GM23338 (cell line): ENCODE measurements around the gene PPM1E. TPM values are rescaled to one million over a fixed set of nuclear protein-coding genes. Genes with fewer than 3 reads are reported as not detected.

ENCODE experiments used
- ATAC-seq: fragments of 200-7000 bp; cut with Tn5 transposase; 3 replicates; pipeline ENCODE4 v1.9.1; 2020
- DNase-seq: peaks from one replicate; pipeline ENCODE4 v3.0.0-alpha.2; 2015; ENCODE audit warnings: low spot score
- H2AFZ ChIP-seq: fragments of 200-600 bp; sonication (generic); 2 replicates; pipeline ENCODE4 v1.8.0; 2016; ENCODE audit warnings: antibody characterized with exemption, mild to moderate bottlenecking, moderate library complexity
- H3F3A ChIP-seq: fragments of 200-600 bp; sonication (generic); replicated peaks from 2 replicates; pipeline ENCODE4 v1.8.0; 2017; ENCODE audit warnings: antibody characterized with exemption, mixed run types, low read depth
- H3K27ac ChIP-seq: fragments of 200-600 bp; sonication (generic); 2 replicates; pipeline ENCODE4 v1.6.1; 2016; ENCODE audit warnings: low read depth
- H3K27me3 ChIP-seq: fragments of 200-600 bp; sonication (generic); 2 replicates; pipeline ENCODE4 v1.8.0; 2016; ENCODE audit warnings: mild to moderate bottlenecking, mixed run types, moderate library complexity; ENCODE audit not compliant: insufficient read depth
- H3K36me3 ChIP-seq: fragments of 200-600 bp; sonication (generic); 2 replicates; pipeline ENCODE4 v1.8.0; 2016; ENCODE audit warnings: mild to moderate bottlenecking; ENCODE audit not compliant: insufficient read depth
- H3K4me1 ChIP-seq: fragments of 200-600 bp; sonication (generic); 2 replicates; pipeline ENCODE4 v1.8.0; 2016; ENCODE audit warnings: mild to moderate bottlenecking, moderate library complexity; ENCODE audit not compliant: insufficient read depth
- H3K4me2 ChIP-seq: fragments of 200-600 bp; sonication (generic); 2 replicates; pipeline ENCODE4 v1.7.1; 2017; ENCODE audit warnings: mixed run types
- H3K4me3 ChIP-seq: fragments of 200-600 bp; sonication (generic); 2 replicates; pipeline ENCODE4 v1.6.1; 2016; ENCODE audit warnings: mixed run types
- H3K79me2 ChIP-seq: fragments of 200-600 bp; sonication (generic); replicated peaks from 2 replicates; pipeline ENCODE4 v1.8.0; 2017; ENCODE audit warnings: mild to moderate bottlenecking; ENCODE audit not compliant: insufficient read depth
- H3K9me2 ChIP-seq: fragments of 200-600 bp; sonication (generic); 2 replicates; pipeline ENCODE4 v1.8.0; 2017; ENCODE audit not compliant: insufficient read depth
- H4K20me1 ChIP-seq: fragments of 200-600 bp; sonication (generic); replicated peaks from 2 replicates; pipeline ENCODE4 v1.8.0; 2017; ENCODE audit warnings: mild to moderate bottlenecking; ENCODE audit not compliant: insufficient read depth
- H3K27ac Mint-ChIP-seq: 2 replicates; pipeline ENCODE4 v1.8.0; 2020; ENCODE audit warnings: inconsistent platforms, mild to moderate bottlenecking, moderate library complexity, mixed read lengths
- H3K27me3 Mint-ChIP-seq: 3 replicates; pipeline ENCODE4 v1.8.0; 2022; ENCODE audit warnings: low read depth, mild to moderate bottlenecking, moderate library complexity, mixed read lengths, inconsistent platforms; ENCODE audit not compliant: insufficient read depth, poor library complexity
- H3K36me3 Mint-ChIP-seq: 3 replicates; pipeline ENCODE4 v1.8.0; 2021; ENCODE audit warnings: low read depth, mild to moderate bottlenecking, inconsistent platforms, moderate library complexity, mixed read lengths
- H3K4me1 Mint-ChIP-seq: 3 replicates; pipeline ENCODE4 v1.8.0; 2020; ENCODE audit warnings: mild to moderate bottlenecking, inconsistent platforms, mixed read lengths
- H3K4me3 Mint-ChIP-seq: 3 replicates; pipeline ENCODE4 v1.8.0; 2021; ENCODE audit warnings: moderate library complexity, mild to moderate bottlenecking, inconsistent platforms, mixed read lengths
- H3K9me3 Mint-ChIP-seq: 3 replicates; pipeline ENCODE4 v1.8.0; 2020; ENCODE audit warnings: moderate library complexity, mild to moderate bottlenecking, inconsistent platforms, mixed read lengths
- CREB1 ChIP-seq: fragments of 250-450 bp; sonication (Bioruptor Pico); IDR thresholded peaks from 2 replicates; pipeline ENCODE4 v1.5.0; 2020; ENCODE audit warnings: low read depth, mild to moderate bottlenecking, moderate library complexity
- CTCF ChIP-seq, 2 experiments: fragments of 200-600 bp in 1 of 2; sonication (generic) in 1 of 2; conservative IDR thresholded peaks; 2 replicates each; pipeline versions ENCODE4 v1.5.1 to v1.6.1; 2016 to 2017; ENCODE audit warnings: antibody characterized with exemption in 2 of 2, low read depth in 2 of 2, mild to moderate bottlenecking in 2 of 2, moderate library complexity in 1 of 2
- ETS1 ChIP-seq: IDR thresholded peaks from 2 replicates; pipeline ENCODE4 v1.6.1; 2016; ENCODE audit warnings: antibody characterized with exemption
- EZH2 ChIP-seq: fragments of 200-600 bp; sonication (generic); IDR thresholded peaks from one replicate; pipeline ENCODE4 v1.8.0; 2017; ENCODE audit warnings: antibody characterized with exemption, mild to moderate bottlenecking, low read depth; ENCODE audit not compliant: unreplicated experiment
- JUNB ChIP-seq: IDR thresholded peaks from one replicate; pipeline ENCODE4 v1.6.1; 2016; ENCODE audit warnings: antibody characterized with exemption; ENCODE audit not compliant: unreplicated experiment
- REST ChIP-seq: IDR thresholded peaks from one replicate; pipeline ENCODE4 v1.6.1; 2018; ENCODE audit warnings: antibody characterized with exemption; ENCODE audit not compliant: unreplicated experiment
- STAT1 ChIP-seq: IDR thresholded peaks from one replicate; pipeline ENCODE4 v1.6.1; 2016; ENCODE audit warnings: antibody characterized with exemption; ENCODE audit not compliant: unreplicated experiment
- ZNF114 ChIP-seq: fragments of 250-450 bp; sonication (Bioruptor Pico); IDR thresholded peaks from 2 replicates; pipeline ENCODE4 v1.5.0; 2020; ENCODE audit warnings: mild to moderate bottlenecking, moderate library complexity
- ZNF462 ChIP-seq: fragments of 250-450 bp; sonication (Bioruptor Pico); IDR thresholded peaks from 2 replicates; pipeline ENCODE4 v1.5.0; 2020; ENCODE audit warnings: mild to moderate bottlenecking, moderate library complexity
- polyA plus RNA-seq: library from polyadenylated mRNA; unstranded; fragments of >200 nt; fragmentation: Nextera tagmentation; extraction: Ambion mirVana; gene quantifications from 2 replicates; pipeline ENCODE4 v1.2.1, GENCODE V29; 2016
- total RNA-seq: library from RNA; depleted of rRNA; stranded (reverse); fragments of >200 nt; shearing (Covaris generic); gene quantifications from 2 replicates; pipeline ENCODE4 v1.2.3, GENCODE V29; 2014

Gene PPM1E
- total and polyA plus RNA-seq, 2 experiments from 2014 or later, result 2.1 to 13.8 TPM

GRCh38 chr17:59002126-59002525 lies 246.5 kb downstream of the PPM1E start:
- H3K4me1 ChIP-seq, result no peaks in the 10 kb centered on the region
- H3K4me3 Mint-ChIP-seq, result no peak overlapping the region
- H3K36me3 ChIP-seq, result peaks cover 10% of the 10 kb centered on the region; the same call in 1 of the 2 replicates
- H3K36me3 Mint-ChIP-seq, result peaks cover 35% of the 10 kb centered on the region; the same call in 2 of the 3 replicates
- peaks cover 6% of the 10 kb centered on the region; the same call in 2 of the 3 replicates for H3K4me1 Mint-ChIP-seq
- H3K9me2 ChIP-seq, result no peaks in the 10 kb centered on the region
- H3K27ac Mint-ChIP-seq, result no peak overlapping the region
- no peak for DNase-seq
- H4K20me1 ChIP-seq, result no peaks in the 10 kb centered on the region
- no peaks in the 10 kb centered on the region for H3F3A ChIP-seq
- H3K9me3 Mint-ChIP-seq, result no peaks in the 10 kb centered on the region
- no peaks in the 10 kb centered on the region for H3K79me2 ChIP-seq
- H2AFZ ChIP-seq, result no peak overlapping the region
- no peak overlapping the region for H3K4me3 ChIP-seq
- no peak for TF ChIP-seq JUNB
- TF ChIP-seq ZNF114 (CRISPR knock-in tag), result no peak
- TF ChIP-seq CREB1, result no peak
- TF ChIP-seq EZH2, result no peak
- no peak for TF ChIP-seq REST
- H3K27ac ChIP-seq, result peak overlapping the region; percentile 29
- H3K4me2 ChIP-seq, result no peak overlapping the region
- H3K27me3 Mint-ChIP-seq, result peaks cover 2% of the 10 kb centered on the region
- no peaks in the 10 kb centered on the region for H3K27me3 ChIP-seq
- ATAC-seq, result no peak

GRCh38 chr17:59002848-59003247 lies 247.2 kb downstream of the PPM1E start:
- Histone ChIP-seq H3K4me3 (no peak overlapping the region), H3K36me3 (peaks cover 10% of the 10 kb centered on the region; the same call in 1 of the 2 replicates), H3K27me3 (no peaks in the 10 kb centered on the region), H3K27ac (peak overlapping the region; percentile 29; the same call in 1 of the 2 replicates), H3K9me2 (no peaks in the 10 kb centered on the region), H2AFZ (no peak overlapping the region), H3K4me1 (no peaks in the 10 kb centered on the region), H3F3A (no peaks in the 10 kb centered on the region), H4K20me1 (no peaks in the 10 kb centered on the region), H3K79me2 (no peaks in the 10 kb centered on the region), H3K4me2 (no peak overlapping the region)
- Mint-ChIP-seq H3K36me3 (peaks cover 31% of the 10 kb centered on the region; the same call in 2 of the 3 replicates), H3K4me3 (no peak overlapping the region), H3K4me1 (peaks cover 6% of the 10 kb centered on the region; the same call in 2 of the 3 replicates), H3K9me3 (no peaks in the 10 kb centered on the region), H3K27me3 (peaks cover 2% of the 10 kb centered on the region), H3K27ac (peak overlapping the region; percentile 40; the same call in 1 of the 2 replicates)
- DNase-seq (no peak), ATAC-seq (no peak)
- TF ChIP-seq STAT1, result no peak
- no peak for TF ChIP-seq CTCF (conservative IDR thresholded peaks at IDR 0.05; ENCODE audit: low read depth in 2 of 2)
- TF ChIP-seq ETS1, result no peak
- TF ChIP-seq ZNF114 (CRISPR knock-in tag), result no peak
- no peak for TF ChIP-seq CREB1
- no peak for TF ChIP-seq ZNF462
